Activated T-helper 1 cell treated with Interleukin-2 at 50 U/mL for 16 hours (primary cell): ENCODE results near the gene AFTPH.

ENCODE experiments used
- DNase-seq: peaks from one replicate; pipeline ENCODE4 v3.0.0-alpha.2; 2020; ENCODE audit warnings: low read depth

Gene AFTPH

GRCh38 chr2:64613276-64613675, 89.1 kb downstream of the AFTPH start:
- no peak for DNase-seq

DNA sequence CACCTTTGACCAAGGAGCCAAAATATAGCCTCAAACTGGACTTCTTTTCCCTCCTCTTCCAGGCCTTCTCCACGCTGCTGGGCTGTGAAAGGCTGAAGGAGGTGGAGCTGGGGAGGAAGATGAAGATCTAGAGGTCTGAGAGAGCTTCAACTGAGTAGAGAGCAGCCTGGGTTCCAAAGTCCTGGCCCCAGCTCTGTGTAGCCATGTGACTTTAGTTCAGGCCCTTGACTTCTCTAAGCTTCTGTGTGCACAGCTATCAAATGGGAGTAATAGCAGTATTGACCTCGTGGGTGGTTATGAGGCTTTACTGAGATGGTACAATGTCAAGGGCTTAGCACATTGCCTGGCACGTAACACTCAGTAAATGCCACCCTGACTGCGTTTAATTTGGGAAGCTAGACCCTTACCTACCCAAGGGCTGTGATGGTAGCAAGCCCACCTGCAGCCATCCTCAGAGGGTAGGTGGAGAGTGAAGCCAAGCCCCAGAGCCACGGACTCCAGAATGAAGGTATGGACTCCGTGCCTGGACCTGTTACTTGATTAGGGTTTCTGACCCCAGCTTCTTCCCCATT, 91.2 kb downstream of the AFTPH start:
- no peak for DNase-seq

DNA sequence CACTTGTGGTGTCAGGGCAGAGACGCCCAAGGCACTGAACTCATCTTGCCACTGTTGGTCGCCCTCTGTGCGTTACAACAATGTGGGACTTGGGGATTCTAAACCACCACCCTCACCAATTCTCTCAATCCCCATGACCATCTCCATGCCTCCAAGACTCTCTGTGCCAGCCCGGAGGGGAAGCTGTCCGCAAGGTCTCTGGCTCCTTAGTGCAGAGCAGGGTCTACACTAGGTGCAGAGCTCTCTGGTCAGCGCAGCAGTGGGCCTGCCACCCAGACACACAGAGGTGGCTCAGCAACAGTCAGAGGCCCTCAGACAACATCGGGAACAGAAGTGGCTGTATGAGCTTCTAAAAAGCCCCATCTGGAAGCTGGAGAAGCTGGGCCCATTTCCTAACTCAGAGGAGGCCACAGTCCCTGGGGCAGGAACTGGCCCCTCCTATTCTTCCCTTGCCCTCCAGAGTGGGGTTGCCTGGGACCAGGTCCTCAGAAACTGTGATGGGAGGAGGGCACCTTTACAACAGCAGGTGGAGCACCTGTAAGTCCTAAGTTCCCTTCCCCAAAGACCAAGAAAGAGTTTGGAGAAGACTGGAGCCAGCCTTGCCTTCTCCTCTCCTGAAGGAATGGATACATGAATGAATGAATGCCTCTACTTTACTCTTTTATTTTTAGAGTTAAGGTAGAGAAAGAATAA, 91.9 kb downstream of the AFTPH start:
- DNase-seq = no peak

GRCh38 chr2:64617631-64618151, 93.6 kb downstream of the AFTPH start:
- no peak for DNase-seq

DNA sequence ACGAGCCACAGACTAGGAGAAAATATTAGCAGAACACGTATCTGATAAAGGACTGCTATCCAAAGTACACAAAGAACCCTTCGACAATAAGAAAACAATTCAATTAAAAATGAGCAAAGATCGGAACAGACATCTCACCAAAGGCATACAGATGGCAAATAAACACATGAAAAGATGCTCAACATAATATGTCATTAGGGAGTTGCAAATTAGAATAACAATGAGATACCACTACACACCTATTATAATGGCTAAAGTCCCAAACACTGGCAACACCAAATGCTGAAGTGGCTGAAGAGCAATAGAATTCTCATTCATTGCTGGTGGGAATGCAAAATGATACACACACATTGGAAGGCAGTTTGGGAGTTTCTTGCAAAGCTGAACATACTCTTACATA, 96.5 kb downstream of the AFTPH start:
- DNase-seq = no peak

DNA sequence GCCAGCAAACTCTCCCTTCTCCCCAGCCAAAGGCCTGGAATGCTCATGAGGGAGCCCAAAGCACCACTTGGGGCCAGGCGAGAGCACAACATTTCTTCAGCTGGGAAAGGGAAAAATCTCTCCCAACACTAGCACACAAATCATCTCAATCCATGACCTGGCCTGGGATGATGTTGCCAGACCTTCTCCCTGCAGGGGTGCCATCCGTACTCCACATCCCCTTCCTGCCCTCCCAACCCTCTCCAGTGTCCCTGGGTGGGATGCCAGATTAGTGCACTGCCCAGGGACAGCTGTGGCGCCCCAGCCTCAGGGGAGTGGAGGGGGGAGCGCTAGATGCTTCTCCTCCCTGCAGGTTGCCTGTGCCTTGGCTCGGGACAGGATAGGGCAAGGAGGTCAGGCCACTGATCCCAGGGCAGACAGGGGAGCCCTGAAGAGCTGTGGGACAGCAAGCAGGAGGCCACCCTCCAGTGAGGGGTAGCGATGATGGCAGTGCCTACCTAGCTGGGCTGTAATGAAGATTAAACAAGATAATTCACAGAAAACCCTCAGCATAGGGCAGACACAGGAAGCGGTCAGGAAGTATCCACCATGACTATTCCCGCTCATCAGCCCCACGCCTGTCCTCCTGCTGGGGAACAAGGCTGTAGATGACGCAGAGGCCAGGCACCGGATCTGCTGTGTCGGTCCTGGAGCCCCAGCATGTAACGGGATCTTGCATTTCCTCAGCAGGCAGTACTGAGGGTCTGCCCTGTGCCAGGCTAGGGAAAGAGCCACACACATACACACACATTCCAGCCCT, 98.5 kb downstream of the AFTPH start:
- DNase-seq = no peak

- DNase-seq = no peak
Observed at GRCh38 chr2:64623242-64623850, 99.2 kb downstream of the AFTPH start.

DNA sequence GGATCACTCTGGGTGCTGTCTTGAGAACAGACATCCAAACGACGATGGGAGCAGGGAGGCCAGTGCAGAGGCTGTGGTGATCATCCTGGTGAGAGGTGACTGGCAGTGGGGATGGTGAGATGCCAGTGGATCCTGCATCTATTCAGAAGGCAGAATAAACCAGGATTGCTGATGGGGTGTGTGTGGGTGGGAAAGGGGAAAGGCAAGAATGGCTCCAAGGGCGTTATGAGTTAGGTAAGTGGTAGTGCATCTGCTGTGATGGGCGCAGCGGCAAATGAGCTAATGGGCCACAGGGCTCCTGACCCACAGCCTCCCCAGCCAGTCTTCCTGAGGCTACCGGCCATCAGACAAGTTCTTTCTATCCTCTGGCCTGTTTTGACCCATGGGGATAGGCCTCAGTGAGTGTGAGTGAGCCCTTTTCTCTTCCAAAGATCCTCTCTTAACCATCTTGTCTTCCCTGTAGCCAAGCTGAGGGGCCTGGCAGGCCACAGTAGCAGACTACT, 100.0 kb downstream of the AFTPH start:
- DNase-seq = no peak

GRCh38 chr2:64624862-64625261, 100.7 kb downstream of the AFTPH start:
- no peak for DNase-seq

DNA sequence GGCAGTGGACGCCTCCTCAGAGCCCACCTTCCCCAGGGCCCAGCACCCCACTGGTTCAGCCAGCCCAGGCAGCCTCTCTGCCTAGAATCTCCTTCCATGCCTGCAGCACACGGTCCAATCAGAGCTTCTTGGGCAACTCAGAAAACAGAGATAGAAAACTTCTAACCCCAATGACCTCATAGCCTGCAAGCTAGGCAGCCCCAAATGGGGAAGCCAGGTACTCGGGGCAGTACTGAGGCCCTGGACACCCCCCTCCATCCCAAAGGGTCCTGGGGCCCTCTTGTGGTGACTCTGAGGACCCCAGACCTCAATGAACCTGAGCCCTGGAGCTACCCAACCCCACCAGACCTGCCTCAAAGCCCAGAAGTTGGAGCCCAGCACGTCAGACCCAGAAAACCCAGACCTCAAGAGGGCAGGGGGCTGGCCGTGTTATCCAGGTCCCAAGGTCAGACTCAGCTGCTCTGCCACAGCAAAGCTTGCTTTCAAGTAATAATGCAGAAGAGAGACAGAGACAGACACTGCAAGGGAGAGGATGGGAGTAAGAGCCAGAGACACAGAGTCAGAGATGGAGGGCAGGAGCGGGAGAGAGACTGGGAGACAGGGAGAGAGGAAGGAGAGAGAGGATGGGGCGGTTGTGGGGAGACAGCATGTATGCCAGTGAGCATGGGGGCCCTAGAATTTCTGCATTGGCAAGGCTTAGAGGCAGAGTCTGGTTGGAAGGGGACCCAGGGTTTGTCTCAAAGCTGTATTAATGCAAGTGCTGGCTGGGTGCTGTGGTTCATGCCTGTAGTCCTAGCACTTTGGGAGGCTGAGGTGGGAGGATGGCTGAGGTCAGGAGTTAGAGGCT, 101.4 kb downstream of the AFTPH start:
- no peak for DNase-seq

DNA sequence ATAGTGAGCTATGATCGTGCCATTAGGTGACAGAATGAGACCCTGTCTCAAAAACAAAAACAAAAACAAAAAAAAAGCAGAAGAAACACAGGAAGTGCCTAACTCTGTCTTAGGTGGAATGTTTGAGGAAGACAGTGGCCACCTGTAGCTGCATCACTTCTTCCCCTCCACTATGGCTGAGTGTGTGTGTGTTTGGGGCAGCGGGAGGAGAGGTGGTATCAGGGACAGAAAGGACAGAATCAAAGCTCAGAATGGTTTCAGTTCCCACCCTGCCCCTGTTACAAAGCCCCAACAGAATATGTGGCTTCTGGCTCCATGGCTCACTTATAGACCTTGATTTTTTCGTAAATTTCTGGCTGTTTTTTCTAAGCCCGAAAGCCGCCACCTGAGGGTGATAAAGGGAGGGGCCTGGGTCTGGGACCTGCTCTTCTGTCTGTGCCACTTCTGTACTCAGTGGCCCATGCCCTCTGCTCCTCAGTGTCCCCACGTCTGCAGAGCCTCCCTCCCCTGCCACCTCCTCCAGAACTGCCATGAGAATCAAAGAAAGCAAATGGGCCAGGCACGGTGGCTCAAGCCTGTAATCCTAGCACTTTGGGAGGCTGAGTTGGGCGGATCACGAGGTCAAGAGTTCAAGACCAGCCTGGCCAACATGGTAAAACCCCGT, 102.2 kb downstream of the AFTPH start:
- DNase-seq = no peak

GRCh38 chr2:64626963-64627760, 103.0 kb downstream of the AFTPH start:
- DNase-seq = no peak

- DNase-seq = no peak
Observed at GRCh38 chr2:64627860-64628841, 104.0 kb downstream of the AFTPH start.

GRCh38 chr2:64629329-64629781, 105.2 kb downstream of the AFTPH start:
- DNase-seq = no peak

GRCh38 chr2:64629875-64630274, 105.7 kb downstream of the AFTPH start:
- DNase-seq = no peak

DNA sequence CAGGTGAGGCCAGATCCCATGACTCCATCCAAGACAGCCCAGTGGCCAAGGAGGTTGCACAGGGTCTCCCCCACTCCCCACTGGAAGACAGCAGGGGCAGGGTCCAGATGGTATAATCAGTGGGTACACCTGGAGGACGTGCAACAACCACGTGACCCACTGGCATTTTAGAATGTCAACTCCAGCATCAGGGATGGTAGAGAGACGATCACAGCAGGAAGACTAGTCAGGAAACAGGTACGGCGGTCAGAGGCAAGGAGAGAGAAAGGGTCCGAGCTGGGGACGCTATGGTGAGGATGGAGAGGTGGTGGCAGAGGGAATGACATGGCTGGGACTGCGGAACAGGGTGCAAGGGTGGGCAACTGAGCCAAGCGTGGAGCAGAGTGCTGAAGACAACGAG, 106.6 kb downstream of the AFTPH start:
- no peak for DNase-seq

- no peak for DNase-seq
Observed at GRCh38 chr2:64631771-64632170, 107.6 kb downstream of the AFTPH start.
